Calu3 (cell line): ENCODE measurements around the gene USH2A. TPM values are rescaled to one million over a fixed set of nuclear protein-coding genes. Genes with fewer than 3 reads are reported as not detected.

Experiments used
- BruUV-seq: library from RNA; stranded (reverse); fragments of 400-500 nt; replicated peaks from 2 replicates; lab custom pipeline; 2021; lab: Mats Ljungman, UMichigan
- CTCF ChIA-PET: fragments of 300-600 bp; sonication (Branson Sonifier 250); formaldehyde crosslinking; loops from one replicate; lab custom pipeline; 2022; ENCODE audit warnings: antibody characterized with exemption; lab: Charles Lee
- DNase-seq: peaks from one replicate; pipeline ENCODE4 v3.0.0; 2022
- H3K27ac Mint-ChIP-seq: one replicate; pipeline ENCODE4 v1.8.0; 2022; ENCODE audit warnings: mixed read lengths; ENCODE audit not compliant: unreplicated experiment
- H3K27me3 Mint-ChIP-seq: one replicate; pipeline ENCODE4 v1.8.0; 2022; ENCODE audit warnings: mixed read lengths; ENCODE audit not compliant: unreplicated experiment
- H3K36me3 Mint-ChIP-seq: one replicate; pipeline ENCODE4 v1.8.0; 2022; ENCODE audit warnings: mild to moderate bottlenecking, moderate library complexity, mixed read lengths; ENCODE audit not compliant: insufficient read depth, unreplicated experiment
- H3K4me1 Mint-ChIP-seq: one replicate; pipeline ENCODE4 v1.8.0; 2022; ENCODE audit warnings: mild to moderate bottlenecking, low read depth, mixed read lengths; ENCODE audit not compliant: unreplicated experiment
- H3K4me3 Mint-ChIP-seq: one replicate; pipeline ENCODE4 v1.8.0; 2022; ENCODE audit warnings: mild to moderate bottlenecking, low read depth, moderate library complexity, mixed read lengths; ENCODE audit not compliant: unreplicated experiment
- H3K9me3 Mint-ChIP-seq: one replicate; pipeline ENCODE4 v1.8.0; 2022; ENCODE audit warnings: low read depth, mixed read lengths; ENCODE audit not compliant: unreplicated experiment
- CTCF ChIP-seq: fragments of 200-600 bp; IDR thresholded peaks from one replicate; pipeline ENCODE4 v1.8.0; 2022; ENCODE audit warnings: antibody characterized with exemption; ENCODE audit not compliant: unreplicated experiment
- intact Hi-C: fragments of 100-400 bp; cut with micrococcal nuclease; formaldehyde crosslinking; loops from one replicate; pipeline ENCODE4 v1.10.0; 2022; ENCODE audit not compliant: unreplicated experiment
- total RNA-seq: library from RNA; stranded (reverse); gene quantifications from 2 replicates; pipeline ENCODE4 v1.2.3, GENCODE V29; 2022

Gene USH2A
- total RNA-seq, 1 experiment from 2014 or later: not detected

GRCh38 chr1:215600867-215601266, 822.4 kb downstream of the USH2A start:
- CTCF ChIA-PET: interaction anchor here (0.9 kb wide), 1 partner anchor 10 kb away, joined by 3 read pairs; no protein-coding TSS in a partner anchor
- intact Hi-C loops: no loop called here
- no peaks in the 10 kb centered on the region for H3K9me3 Mint-ChIP-seq

GRCh38 chr1:215600258-215600792, 822.9 kb downstream of the USH2A start:
- CTCF ChIA-PET: interaction anchor here (0.9 kb wide), 1 partner anchor 10 kb away, joined by 3 read pairs; no protein-coding TSS in a partner anchor
- BruUV-seq: no TSS peak
- peak overlapping the region; percentile 1 for H3K27ac Mint-ChIP-seq
- intact Hi-C loops: no loop called here
- DNase-seq: no peak
- H3K9me3 Mint-ChIP-seq: no peaks in the 10 kb centered on the region
- H3K4me3 Mint-ChIP-seq: no peak overlapping the region
- no peaks in the 10 kb centered on the region for H3K27me3 Mint-ChIP-seq
- H3K36me3 Mint-ChIP-seq: peaks cover 12% of the 10 kb centered on the region
- TF ChIP-seq CTCF: no peak
- H3K4me1 Mint-ChIP-seq: peaks cover 38% of the 10 kb centered on the region

More at GRCh38 chr1:215600867-215601266, 822.4 kb downstream of the USH2A start:
- Mint-ChIP-seq H3K4me1 (peaks cover 38% of the 10 kb centered on the region), H3K4me3 (no peak overlapping the region), H3K27ac (no peak overlapping the region), H3K36me3 (peaks cover 12% of the 10 kb centered on the region), H3K27me3 (no peaks in the 10 kb centered on the region)
- TF ChIP-seq CTCF: no peak
- BruUV-seq: no TSS peak
- no peak for DNase-seq

- Mint-ChIP-seq H3K27me3 (no peaks in the 10 kb centered on the region), H3K4me1 (peaks cover 44% of the 10 kb centered on the region), H3K9me3 (no peaks in the 10 kb centered on the region), H3K36me3 (peaks cover 12% of the 10 kb centered on the region), H3K27ac (no peak overlapping the region), H3K4me3 (no peak overlapping the region)
- no TSS peak for BruUV-seq
- DNase-seq: no peak
- intact Hi-C loops: no loop called here
- no peak for TF ChIP-seq CTCF
- CTCF ChIA-PET: no interaction called here
Measured at GRCh38 chr1:215599418-215600074, 823.7 kb downstream of the USH2A start.

- intact Hi-C loops: no loop called here
Measured at GRCh38 chr1:215597961-215598360, 825.3 kb downstream of the USH2A start.

More at GRCh38 chr1:215597961-215598360, 825.3 kb downstream of the USH2A start:
- CTCF ChIA-PET: no interaction called here
- Mint-ChIP-seq H3K27ac (no peak overlapping the region), H3K27me3 (no peaks in the 10 kb centered on the region), H3K4me1 (peaks cover 50% of the 10 kb centered on the region), H3K36me3 (peaks cover 6% of the 10 kb centered on the region), H3K4me3 (no peak overlapping the region), H3K9me3 (no peaks in the 10 kb centered on the region)
- BruUV-seq: no TSS peak
- no peak for DNase-seq
- TF ChIP-seq CTCF: no peak
